A549 treated with Mapracorat at 1 μM for 4 hours (cell line): ENCODE results near the gene METTL13. TPM values are rescaled to one million over a fixed set of nuclear protein-coding genes. Genes with fewer than 3 reads are reported as not detected.

Experiments
- total RNA-seq: library from RNA; stranded (reverse); fragments of 200-300 nt; extraction: Qiagen RNA extraction; gene quantifications from 5 replicates; pipeline ENCODE4 v1.2.3, GENCODE V29; 2022

METTL13 gene
- 34.8 to 44.0 TPM (median 42.7 TPM) in 5 replicates for total RNA-seq

DNA sequence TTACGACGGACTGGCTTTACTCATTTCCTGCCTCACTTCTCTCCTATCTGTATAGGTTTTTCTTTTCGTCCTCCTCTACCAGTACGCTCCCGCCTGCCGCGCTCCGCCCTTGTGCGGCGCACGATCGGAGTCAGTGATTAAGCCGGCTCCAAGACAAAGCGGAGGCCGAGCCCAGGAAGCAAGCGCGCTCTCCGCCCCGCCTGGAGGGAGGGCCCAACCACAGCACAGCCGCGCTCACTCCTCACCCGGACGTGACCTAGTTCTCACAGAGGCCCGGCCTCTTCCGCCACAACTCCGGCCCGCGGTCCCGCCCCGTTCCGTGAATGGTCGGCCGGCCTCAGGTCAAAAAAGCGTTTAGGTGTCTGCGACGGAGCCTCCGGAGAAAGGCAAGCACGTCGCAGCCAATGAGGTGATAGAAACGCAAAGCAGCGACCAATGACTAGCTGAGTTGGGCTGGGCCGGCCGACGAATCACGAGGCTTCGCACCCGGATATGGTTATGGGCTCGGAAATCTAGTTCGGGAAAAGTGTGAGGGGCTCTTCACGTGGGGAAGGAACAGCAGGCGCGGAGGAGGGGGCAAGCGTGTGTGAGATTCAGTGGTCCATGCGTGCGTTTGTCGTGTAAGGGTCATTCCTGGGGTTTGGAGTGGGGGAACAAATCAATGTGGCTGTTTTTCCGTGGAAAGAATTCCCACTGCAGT is at the start of gene METTL13:
METTL13 (plus strand) TSS at position 485 of the 700 bp plus-strand sequence. CDS start 308 bp downstream, outside the sequence.

GRCh38 chr1:171741872-171742576 is 39.4 kb upstream of the METTL13 start, which contains the start of gene VAMP4:
Gene VAMP4, minus strand, starts transcription at chr1:171742065. Its CDS starts 3,651 bp downstream, at chr1:171738414.

GRCh38 chr1:171841050-171841910 is 59.8 kb downstream of the METTL13 start, which contains the start of gene DNM3:
Gene DNM3, plus strand, starts transcription at chr1:171841498. Its CDS starts 159 bp downstream, at chr1:171841657.

Other genes with a start within 250 kb of the METTL13 start
- not detected in 5 replicates for gene MYOCOS, start 159.4 kb upstream of the METTL13 start, total RNA-seq
- not detected in 5 replicates for gene MYOC, start 129.0 kb upstream of the METTL13 start, total RNA-seq
- 3.4 to 4.8 TPM (median 3.8 TPM) in 5 replicates for gene VAMP4, start 39.6 kb upstream of the METTL13 start, total RNA-seq
- gene DNM3, start 59.8 kb downstream of the METTL13 start, total RNA-seq, result 0.48 to 0.97 TPM (median 0.60 TPM) in 5 replicates